CD4-positive, alpha-beta memory T cell (primary cell): ENCODE data around the gene CBS. TPM values are rescaled to one million over a fixed set of nuclear protein-coding genes. Genes with fewer than 3 reads are reported as not detected.
"Not testable (repeated sequence)": the region's sequence is repeated elsewhere in the genome, so short reads cannot be mapped to it uniquely, and the experiment has no call there.

Experiments
- CTCF ChIA-PET: fragments of 350-600 bp; sonication (Branson Sonifier 250); formaldehyde crosslinking; loops from one replicate; lab custom pipeline; 2021; ENCODE audit warnings: inconsistent platforms; ENCODE audit not compliant: partially characterized antibody; lab: Charles Lee
- POLR2A ChIA-PET: fragments of 350-600 bp; sonication (Branson Sonifier 250); formaldehyde crosslinking; loops from one replicate; lab custom pipeline; 2021; ENCODE audit not compliant: partially characterized antibody; lab: Charles Lee
- DNase-seq, 5 donors: peaks; one replicate each; pipeline versions ENCODE4 v3.0.0 to v3.0.0-alpha.2; 2020 to 2022; ENCODE audit warnings: mixed read lengths in 1 of 5
- H3K27ac ChIP-seq: one replicate; pipeline ENCODE4 v1.7.0; 2013; ENCODE audit warnings: low read depth, low read length
- H3K27me3 ChIP-seq: 2 replicates; pipeline ENCODE4 v1.7.0; 2013; ENCODE audit warnings: mild to moderate bottlenecking, low read length, moderate library complexity; ENCODE audit not compliant: insufficient read depth
- H3K36me3 ChIP-seq: 2 replicates; pipeline ENCODE4 v1.7.0; 2013; ENCODE audit warnings: mild to moderate bottlenecking, low read length, moderate library complexity; ENCODE audit not compliant: insufficient read depth
- H3K4me1 ChIP-seq: 2 replicates; pipeline ENCODE4 v1.7.0; 2013; ENCODE audit warnings: mild to moderate bottlenecking, low read length, moderate library complexity; ENCODE audit not compliant: insufficient read depth
- H3K4me3 ChIP-seq, 2 donors: one replicate each; pipeline ENCODE4 v1.7.0; 2013; ENCODE audit warnings: low read length in 2 of 2, mild to moderate bottlenecking in 1 of 2
- H3K9me3 ChIP-seq, 2 donors: one replicate each; pipeline ENCODE4 v1.7.0; 2013; ENCODE audit warnings: low read length in 2 of 2, control low read depth in 1 of 2; ENCODE audit not compliant: control insufficient read depth in 1 of 2
- H3K27ac Mint-ChIP-seq, 7 donors: one replicate each; pipeline ENCODE4 v1.8.0; 2020 to 2021; ENCODE audit warnings: mixed read lengths in 7 of 7, mild to moderate bottlenecking in 6 of 7, inconsistent platforms in 3 of 7, moderate library complexity in 3 of 7
- H3K27me3 Mint-ChIP-seq, 2 donors: one replicate each; pipeline ENCODE4 v1.8.0; 2020 to 2021; ENCODE audit warnings: mixed read lengths in 2 of 2
- H3K36me3 Mint-ChIP-seq, 2 donors: one replicate each; pipeline ENCODE4 v1.8.0; 2020 to 2021; ENCODE audit warnings: mixed read lengths in 2 of 2, inconsistent platforms in 1 of 2, mild to moderate bottlenecking in 1 of 2
- H3K4me1 Mint-ChIP-seq, 4 donors: one replicate each; pipeline ENCODE4 v1.8.0; 2020 to 2021; ENCODE audit warnings: mixed read lengths in 4 of 4, mild to moderate bottlenecking in 1 of 4
- H3K4me3 Mint-ChIP-seq, 8 donors: one replicate each; pipeline ENCODE4 v1.8.0; 2020 to 2021; ENCODE audit warnings: mixed read lengths in 8 of 8, mild to moderate bottlenecking in 7 of 8, moderate library complexity in 6 of 8, inconsistent platforms in 3 of 8
- H3K9me3 Mint-ChIP-seq, 8 donors: one replicate each; pipeline ENCODE4 v1.8.0; 2020 to 2021; ENCODE audit warnings: mixed read lengths in 8 of 8, mild to moderate bottlenecking in 5 of 8, inconsistent platforms in 3 of 8, moderate library complexity in 1 of 8
- intact Hi-C: fragments of 100-400 bp; cut with micrococcal nuclease; formaldehyde crosslinking; loops from one replicate; pipeline ENCODE4 v1.15.1; 2023
- polyA plus RNA-seq, 2 donors: library from polyadenylated mRNA; unstranded; fragments of 300-500 nt; fragmentation: Illumina TruSeq; gene quantifications; one replicate each; pipeline ENCODE4 v1.2.3, GENCODE V29; 2021
- total RNA-seq, 2 experiments: library from RNA; stranded (reverse); gene quantifications; one replicate each; pipeline ENCODE4 v1.2.3, GENCODE V29; 2021

CBS gene
- total and polyA plus RNA-seq, 4 experiments from 2014 or later = 0.81 TPM; not detected in 3

DNA sequence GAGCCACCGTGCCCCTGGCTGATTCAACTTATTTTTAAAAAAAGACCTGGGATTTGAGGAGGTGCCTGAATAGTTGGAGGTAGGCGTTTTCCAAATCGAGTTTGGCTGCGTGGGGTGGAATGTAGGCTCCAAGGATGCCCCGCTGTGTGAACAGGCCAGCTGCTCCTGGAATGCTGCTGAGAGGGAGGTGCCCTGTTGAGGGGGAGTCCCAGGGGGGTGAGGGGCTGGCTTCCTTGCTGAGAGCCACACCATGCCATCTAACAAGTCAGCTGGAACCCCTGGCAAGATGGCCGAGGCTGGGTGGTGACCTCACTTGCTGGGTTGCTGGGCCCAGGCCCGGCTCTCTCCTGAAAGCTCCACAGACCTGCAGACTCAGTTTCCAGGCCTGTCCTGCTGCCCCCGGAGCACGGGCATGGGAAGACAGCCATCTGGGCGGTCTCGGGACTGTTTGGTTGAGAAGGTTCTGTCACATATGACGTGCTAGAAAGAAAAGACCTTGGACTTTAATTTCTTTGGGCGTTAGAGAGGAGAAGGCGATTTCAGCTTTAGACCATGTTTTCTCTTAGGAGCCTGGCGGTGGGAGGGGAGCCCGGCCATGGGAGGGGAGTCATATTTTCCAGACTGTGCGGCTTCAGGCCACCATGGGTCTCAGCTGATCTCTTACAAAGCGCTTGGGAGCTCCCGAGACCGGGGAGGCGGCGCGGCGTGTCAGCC, 7.1 kb upstream of the CBS start:
- H3K36me3 Mint-ChIP-seq, H3K9me3 ChIP-seq, intact Hi-C loops: not testable (repeated sequence)

DNA sequence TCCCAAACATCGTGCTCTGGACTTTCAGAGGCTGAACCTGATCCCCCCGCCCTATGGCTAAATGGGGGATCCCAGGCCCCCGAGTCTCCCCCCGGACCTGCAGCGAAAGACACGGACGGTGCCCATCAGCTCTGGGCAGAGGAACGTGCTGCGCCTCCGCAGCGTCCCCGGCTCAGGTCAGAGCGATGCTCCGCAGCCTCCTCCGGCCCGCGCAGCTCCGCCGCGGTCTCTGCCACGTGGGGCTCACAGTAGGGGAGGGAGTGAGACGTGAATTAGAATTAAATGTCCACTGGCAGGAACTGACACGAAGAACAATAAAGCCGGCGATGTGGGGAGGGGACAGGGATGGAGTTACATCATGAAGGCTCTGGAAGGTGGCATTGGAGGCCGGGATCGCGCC, 1.0 kb upstream of the CBS start:
- H3K27ac Mint-ChIP-seq, CTCF ChIA-PET, H3K9me3 Mint-ChIP-seq: not testable (repeated sequence)

More for the DNA sequence above, 7.1 kb upstream of the CBS start:
- CTCF ChIA-PET, H3K4me1 ChIP-seq, H3K4me3 ChIP-seq, DNase-seq, POLR2A ChIA-PET, H3K27me3 ChIP-seq, H3K4me3 Mint-ChIP-seq, H3K27ac ChIP-seq, H3K27ac Mint-ChIP-seq, H3K4me1 Mint-ChIP-seq, H3K27me3 Mint-ChIP-seq, H3K9me3 Mint-ChIP-seq, H3K36me3 ChIP-seq: not testable (repeated sequence)

DNA sequence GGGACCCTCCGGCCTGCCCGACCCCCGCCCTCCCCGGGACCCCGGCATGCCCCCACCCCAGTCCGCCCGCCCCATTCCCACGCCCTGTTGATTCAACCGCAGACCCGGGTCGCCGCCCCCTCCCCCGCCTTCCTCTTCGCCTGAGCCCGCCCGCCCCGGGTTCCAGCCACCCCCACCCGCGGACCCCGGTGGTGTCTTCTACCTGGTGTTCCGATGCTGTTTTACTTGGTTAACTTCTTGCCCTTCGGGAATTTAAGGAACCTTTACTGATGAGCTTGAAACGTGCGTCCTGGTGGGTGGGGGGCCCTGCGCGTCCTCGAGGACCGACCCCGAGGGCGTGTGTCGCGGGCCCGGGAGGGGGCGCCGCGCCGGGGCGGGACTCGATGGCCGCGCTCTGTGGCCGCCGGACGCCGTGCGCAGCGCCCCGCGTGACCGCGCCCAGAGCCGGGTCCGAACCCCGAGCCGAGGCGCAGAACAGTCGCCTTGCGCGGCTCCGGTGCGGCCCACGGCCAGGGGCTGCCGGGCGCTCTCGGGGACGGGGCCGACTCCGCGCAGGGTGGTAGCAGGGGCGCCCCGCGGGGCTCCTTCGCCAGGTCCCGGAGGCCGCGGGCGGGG, 495 bp upstream of the CBS start:
- H3K4me3 Mint-ChIP-seq, H3K4me1 Mint-ChIP-seq, H3K36me3 ChIP-seq, H3K4me1 ChIP-seq, H3K27me3 Mint-ChIP-seq, H3K9me3 Mint-ChIP-seq, POLR2A ChIA-PET, H3K27me3 ChIP-seq, H3K9me3 ChIP-seq, H3K27ac ChIP-seq, DNase-seq, CTCF ChIA-PET, H3K36me3 Mint-ChIP-seq, H3K4me3 ChIP-seq, H3K27ac Mint-ChIP-seq, intact Hi-C loops: not testable (repeated sequence)

More for the DNA sequence above, 1.0 kb upstream of the CBS start:
- POLR2A ChIA-PET, H3K4me3 ChIP-seq, DNase-seq, H3K27ac ChIP-seq, H3K36me3 Mint-ChIP-seq, H3K27me3 Mint-ChIP-seq, H3K27me3 ChIP-seq, H3K36me3 ChIP-seq, H3K4me1 ChIP-seq, intact Hi-C loops, H3K4me3 Mint-ChIP-seq, H3K9me3 ChIP-seq, H3K4me1 Mint-ChIP-seq: not testable (repeated sequence)

GRCh38 chr21:43074401-43075169, 1.1 kb downstream of the CBS start:
- intact Hi-C loops, H3K9me3 Mint-ChIP-seq, H3K36me3 Mint-ChIP-seq, H3K4me1 ChIP-seq, H3K27ac ChIP-seq, H3K27ac Mint-ChIP-seq, H3K9me3 ChIP-seq, H3K36me3 ChIP-seq, CTCF ChIA-PET, H3K4me3 Mint-ChIP-seq, H3K27me3 ChIP-seq, H3K4me1 Mint-ChIP-seq, H3K27me3 Mint-ChIP-seq, H3K4me3 ChIP-seq, POLR2A ChIA-PET, DNase-seq: not testable (repeated sequence)

DNA sequence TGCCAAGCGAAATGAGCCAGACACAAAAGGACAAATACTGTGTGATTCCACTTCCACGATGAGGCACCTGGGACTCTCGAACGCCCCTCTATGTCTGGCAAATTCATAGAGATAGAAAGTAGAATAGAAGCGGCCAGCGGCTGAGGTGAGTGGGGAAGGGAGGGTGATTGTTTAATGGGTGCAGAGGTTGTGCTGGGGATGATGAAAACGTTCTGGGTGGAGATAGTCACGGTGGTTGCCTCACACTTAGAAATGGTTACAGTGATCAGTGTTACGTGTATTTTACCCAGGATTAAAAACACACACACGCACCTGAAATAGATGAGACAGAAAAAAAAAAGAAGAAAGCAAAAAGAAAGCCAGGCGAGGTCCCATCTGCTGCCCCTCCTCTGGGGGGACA, 2.9 kb downstream of the CBS start:
- H3K27me3 ChIP-seq, POLR2A ChIA-PET, H3K36me3 ChIP-seq, H3K27ac Mint-ChIP-seq, DNase-seq, H3K4me3 ChIP-seq, H3K4me3 Mint-ChIP-seq, H3K4me1 Mint-ChIP-seq, H3K27me3 Mint-ChIP-seq, intact Hi-C loops, H3K36me3 Mint-ChIP-seq, H3K4me1 ChIP-seq, H3K9me3 ChIP-seq, H3K9me3 Mint-ChIP-seq, CTCF ChIA-PET, H3K27ac ChIP-seq: not testable (repeated sequence)

GRCh38 chr21:43069682-43070081, 6.0 kb downstream of the CBS start:
- H3K36me3 Mint-ChIP-seq, H3K4me3 Mint-ChIP-seq, H3K27me3 ChIP-seq, H3K9me3 ChIP-seq, H3K9me3 Mint-ChIP-seq, H3K36me3 ChIP-seq, H3K4me3 ChIP-seq, CTCF ChIA-PET, H3K27me3 Mint-ChIP-seq, POLR2A ChIA-PET, H3K4me1 ChIP-seq, intact Hi-C loops, H3K4me1 Mint-ChIP-seq, H3K27ac Mint-ChIP-seq, DNase-seq, H3K27ac ChIP-seq: not testable (repeated sequence)

GRCh38 chr21:43068065-43068464, 7.6 kb downstream of the CBS start:
- CTCF ChIA-PET, H3K27me3 Mint-ChIP-seq, POLR2A ChIA-PET, H3K4me3 Mint-ChIP-seq, H3K9me3 Mint-ChIP-seq, H3K27ac Mint-ChIP-seq, H3K4me1 Mint-ChIP-seq, H3K4me1 ChIP-seq, DNase-seq, H3K27ac ChIP-seq, H3K4me3 ChIP-seq, intact Hi-C loops, H3K9me3 ChIP-seq, H3K36me3 Mint-ChIP-seq, H3K36me3 ChIP-seq, H3K27me3 ChIP-seq: not testable (repeated sequence)
